Lung (tissue), 16 donors: ENCODE measurements around the gene GFY. TPM values are rescaled to one million over a fixed set of nuclear protein-coding genes. Genes with fewer than 3 reads are reported as not detected.

Experiments used
- ATAC-seq: fragments of 200-7000 bp; cut with Tn5 transposase; one replicate; pipeline ENCODE4 v1.9.1; 2020; ENCODE audit warnings: moderate number of reproducible peaks; ENCODE audit not compliant: insufficient read depth, low FRiP score
- DNase-seq, 3 donors: peaks; one replicate each; pipeline ENCODE4 v3.0.0-alpha.2; 2013 to 2017
- H3K27ac ChIP-seq, 2 donors: one replicate each; pipeline ENCODE4 v1.5.1; 2013; ENCODE audit warnings: mild to moderate bottlenecking in 2 of 2, moderate library complexity in 2 of 2, control low read depth in 1 of 2, inconsistent platforms in 1 of 2, low read depth in 1 of 2, low read length in 1 of 2
- H3K27me3 ChIP-seq, 3 donors: one replicate each; pipeline ENCODE4 v1.5.1; 2013; ENCODE audit warnings: low read length in 2 of 3; ENCODE audit not compliant: control insufficient read depth in 3 of 3, insufficient read depth in 3 of 3
- H3K36me3 ChIP-seq, 4 donors: one replicate each; pipeline ENCODE4 v1.5.1; 2013; ENCODE audit warnings: low read length in 4 of 4, mild to moderate bottlenecking in 1 of 4, moderate library complexity in 1 of 4; ENCODE audit not compliant: control insufficient read depth in 4 of 4, insufficient read depth in 4 of 4
- H3K4me1 ChIP-seq, 5 donors: one replicate each; pipeline ENCODE4 v1.5.1; 2013; ENCODE audit warnings: low read length in 5 of 5, mild to moderate bottlenecking in 2 of 5, moderate library complexity in 1 of 5; ENCODE audit not compliant: control insufficient read depth in 5 of 5, insufficient read depth in 5 of 5
- H3K4me3 ChIP-seq: one replicate; pipeline ENCODE4 v1.5.1; 2013; ENCODE audit warnings: mild to moderate bottlenecking, control low read depth, moderate library complexity
- H3K9ac ChIP-seq, 2 donors: one replicate each; pipeline ENCODE4 v1.5.1; 2013; ENCODE audit warnings: low read length in 2 of 2, control low read depth in 1 of 2; ENCODE audit not compliant: insufficient read depth in 1 of 2
- H3K9me3 ChIP-seq, 4 donors: one replicate each; pipeline ENCODE4 v1.5.1; 2013; ENCODE audit warnings: low read length in 3 of 4, mild to moderate bottlenecking in 1 of 4, moderate library complexity in 1 of 4; ENCODE audit not compliant: control insufficient read depth in 4 of 4, insufficient read depth in 3 of 4
- CTCF ChIP-seq: IDR thresholded peaks from 2 replicates; pipeline ENCODE4 v1.5.1; 2012; ENCODE audit warnings: mild to moderate bottlenecking; ENCODE audit errors: control extremely low read depth, extremely low read depth
- WGBS, 2 donors: extraction: QIAGEN DNeasy Blood & Tissue Kit; methylation state at CpG; one replicate each; pipeline ENCODE4 v1.1.7; 2013; 5-methylcytosine and 5-hydroxymethylcytosine counted together
- long read RNA-seq, 5 donors: transcript quantifications; one replicate each; lab custom pipeline, GENCODE V29; 2026
- polyA plus RNA-seq, 2 donors: library from polyadenylated mRNA; stranded (reverse); fragments of 200-250 nt; gene quantifications; one replicate each; pipeline ENCODE4 v1.2.1, GENCODE V29; 2013
- total RNA-seq, 2 donors: library from RNA; depleted of rRNA in 1 of 2; stranded (reverse); fragments of >200 nt in 1 of 2; gene quantifications; one replicate each; pipeline ENCODE4 v1.2.1, GENCODE V29; 2014 to 2021
- donor health status: control.
- donor health status: control.
- donor health status: Bipolar disorder and iron deficiency.
- donor health status: healthy.
- donor health status: DM: yes; HTN: yes; CAD: no.

Gene GFY
- not detected for total RNA-seq
- not detected for polyA plus RNA-seq
- long read RNA-seq, donor 1, result 0 reads
- long read RNA-seq, donor 2, result 0 reads
- long read RNA-seq, donor 3, result 0 reads
- long read RNA-seq, donor 4, result 0 reads
- long read RNA-seq, donor 5, result 0 reads

- H3K9ac ChIP-seq, result no peak within 1 kb of the TSS
- no peak for TF ChIP-seq CTCF
- no peak for DNase-seq
- H3K4me1 ChIP-seq, result peaks cover 0 to 12% (median 7%) of the 10 kb centered on the region in 5 donors
- H3K36me3 ChIP-seq, result no peaks in the 10 kb centered on the region
- peaks cover 0 to 2% (median 0%) of the 10 kb centered on the region in 4 donors for H3K9me3 ChIP-seq
- WGBS, 2 donors, result 60% methylated on average over 7 of the region's 7 CpGs
- ATAC-seq, result no peak
- no peak within 1 kb of the TSS for H3K27ac ChIP-seq
- peaks cover 9 to 88% (median 81%) of the 10 kb centered on the region in 3 donors for H3K27me3 ChIP-seq
- no peak within 1 kb of the TSS for H3K4me3 ChIP-seq
Observed at GRCh38 chr19:49425178-49425577, at the start of gene GFY. Gene GFY, plus strand, starts transcription at chr19:49425388. Its CDS starts 1,043 bp downstream, at chr19:49426431.

- ATAC-seq, result no peak
- Histone ChIP-seq H3K27ac (no peak overlapping the region), H3K9me3 (peaks cover 0 to 1% (median 0%) of the 10 kb centered on the region in 4 donors), H3K36me3 (no peaks in the 10 kb centered on the region), H3K27me3 (no peaks in the 10 kb centered on the region), H3K4me3 (no peak overlapping the region), H3K9ac (no peak overlapping the region), H3K4me1 (no peaks in the 10 kb centered on the region)
- no peak for TF ChIP-seq CTCF
- no peak for DNase-seq
- WGBS, 2 donors, result 75 to 87% methylated on average over 3 of the region's 3 CpGs
Observed at GRCh38 chr19:49378512-49378911, 46.7 kb upstream of the GFY start.

GRCh38 chr19:49380391-49380790, 44.8 kb upstream of the GFY start:
- Histone ChIP-seq H3K9me3 (peaks cover 0 to 1% (median 0%) of the 10 kb centered on the region in 4 donors), H3K27ac (no peak overlapping the region), H3K4me1 (no peaks in the 10 kb centered on the region), H3K36me3 (no peaks in the 10 kb centered on the region), H3K27me3 (no peaks in the 10 kb centered on the region), H3K4me3 (no peak overlapping the region), H3K9ac (no peak overlapping the region)
- DNase-seq, result no peak
- 94 to 98% methylated on average over 3 of the region's 3 CpGs for WGBS, 2 donors
- ATAC-seq, result no peak
- TF ChIP-seq CTCF, result no peak

- Histone ChIP-seq H3K4me1 (no peaks in the 10 kb centered on the region), H3K27ac (no peak overlapping the region), H3K9me3 (peaks cover 0 to 1% (median 0%) of the 10 kb centered on the region in 4 donors), H3K27me3 (no peaks in the 10 kb centered on the region), H3K4me3 (no peak overlapping the region), H3K36me3 (no peaks in the 10 kb centered on the region), H3K9ac (no peak overlapping the region)
- DNase-seq (no peak), ATAC-seq (no peak)
- TF ChIP-seq CTCF, result no peak
- WGBS, 2 donors, result 92% methylated on average over 5 of the region's 5 CpGs
Observed at GRCh38 chr19:49382639-49383038, 42.5 kb upstream of the GFY start.
